PC-3 (cell line): ENCODE results near the gene ENAM. TPM values are rescaled to one million over a fixed set of nuclear protein-coding genes. Genes with fewer than 3 reads are reported as not detected.

Experiments
- ATAC-seq: fragments of 200-7000 bp; cut with Tn5 transposase; 2 replicates; pipeline ENCODE4 v1.9.1; 2020; ENCODE audit warnings: mild to moderate bottlenecking, moderate library complexity
- BruUV-seq: library from RNA; stranded (reverse); fragments of 400-500 nt; replicated peaks from 2 replicates; lab custom pipeline; 2021; lab: Mats Ljungman, UMichigan
- CTCF ChIA-PET: fragments of 300-600 bp; sonication (Branson Sonifier 250); formaldehyde crosslinking; loops from one replicate; lab custom pipeline; 2022; ENCODE audit warnings: antibody characterized with exemption; lab: Charles Lee
- POLR2A ChIA-PET: fragments of 300-600 bp; sonication (Branson Sonifier 250); formaldehyde crosslinking; loops from one replicate; lab custom pipeline; 2022; ENCODE audit warnings: antibody characterized with exemption; ENCODE audit not compliant: unreplicated experiment; lab: Charles Lee
- DNase-seq: peaks from one replicate; pipeline ENCODE4 v3.0.0-alpha.2; 2015
- H2AFZ ChIP-seq: fragments of 300-600 bp; sonication (generic); 2 replicates; pipeline ENCODE4 v1.6.0; 2016; ENCODE audit warnings: antibody characterized with exemption, low read length
- H3F3A ChIP-seq: fragments of 300-600 bp; sonication (generic); one replicate; pipeline ENCODE4 v1.6.0; 2017; ENCODE audit warnings: antibody characterized with exemption, low read length, control low read depth, mild to moderate bottlenecking; ENCODE audit not compliant: unreplicated experiment
- H3K27ac ChIP-seq: fragments of 300-600 bp; sonication (generic); 2 replicates; pipeline ENCODE4 v1.5.1; 2016; ENCODE audit warnings: mild to moderate bottlenecking, low read length
- H3K27me3 ChIP-seq: fragments of 300-600 bp; sonication (generic); 2 replicates; pipeline ENCODE4 v1.6.1; 2016; ENCODE audit warnings: low read length, mixed read lengths
- H3K36me3 ChIP-seq: fragments of 300-600 bp; sonication (generic); 2 replicates; pipeline ENCODE4 v1.6.1; 2016; ENCODE audit warnings: low read depth, mixed run types, low read length, mixed read lengths
- H3K4me1 ChIP-seq: fragments of 300-600 bp; sonication (generic); 2 replicates; pipeline ENCODE4 v1.5.1; 2016; ENCODE audit warnings: low read length; ENCODE audit not compliant: insufficient read depth
- H3K4me2 ChIP-seq: fragments of 300-600 bp; sonication (generic); 2 replicates; pipeline ENCODE4 v1.6.0; 2016; ENCODE audit warnings: low read length
- H3K4me3 ChIP-seq: fragments of 300-600 bp; sonication (generic); 2 replicates; pipeline ENCODE4 v1.5.1; 2016; ENCODE audit warnings: mild to moderate bottlenecking, low read length, mixed read lengths
- H3K79me2 ChIP-seq: fragments of 300-600 bp; sonication (generic); 2 replicates; pipeline ENCODE4 v1.6.1; 2017; ENCODE audit warnings: low read length, mixed read lengths
- H3K9ac ChIP-seq: fragments of 300-600 bp; sonication (generic); 2 replicates; pipeline ENCODE4 v1.6.0; 2016; ENCODE audit warnings: mild to moderate bottlenecking, low read length
- H3K9me2 ChIP-seq: fragments of 300-600 bp; sonication (generic); replicated peaks from 2 replicates; pipeline ENCODE4 v1.6.1; 2016; ENCODE audit warnings: mixed run types, low read length, mixed read lengths
- H3K9me3 ChIP-seq: fragments of 300-600 bp; sonication (generic); 2 replicates; pipeline ENCODE4 v1.6.1; 2016; ENCODE audit warnings: low read length, mixed read lengths
- H4K20me1 ChIP-seq: fragments of 300-600 bp; sonication (generic); 2 replicates; pipeline ENCODE4 v1.6.1; 2016; ENCODE audit warnings: low read length, mixed read lengths
- CTCF ChIP-seq: fragments of 300-600 bp; sonication (generic); conservative IDR thresholded peaks from 2 replicates; pipeline ENCODE4 v1.5.1; 2017; ENCODE audit warnings: antibody characterized with exemption, low read depth, mild to moderate bottlenecking, low read length
- EZH2 ChIP-seq: fragments of 300-600 bp; sonication (generic); IDR thresholded peaks from one replicate; pipeline ENCODE4 v1.6.1; 2017; ENCODE audit warnings: antibody characterized with exemption, mild to moderate bottlenecking, low read length; ENCODE audit not compliant: unreplicated experiment
- EZH2phosphoT487 ChIP-seq: fragments of 300-600 bp; sonication (generic); IDR thresholded peaks from 2 replicates; pipeline ENCODE4 v1.6.1; 2018; ENCODE audit warnings: mild to moderate bottlenecking, antibody characterized with exemption, low read length, borderline replicate concordance
- intact Hi-C: fragments of 100-400 bp; cut with micrococcal nuclease; formaldehyde crosslinking; loops from 2 replicates; pipeline ENCODE4 v1.9.0; 2023
- total RNA-seq: library from RNA; depleted of rRNA; stranded (reverse); fragments of >200 nt; gene quantifications from 2 replicates; pipeline ENCODE4 v1.2.3, GENCODE V29; 2014

Gene ENAM
- total RNA-seq, 1 experiment from 2014 or later, result not detected

- Histone ChIP-seq H3K9me2 (no peaks in the 10 kb centered on the region), H3K36me3 (no peaks in the 10 kb centered on the region), H3K4me1 (peaks cover 20% of the 10 kb centered on the region), H3K4me2 (no peak overlapping the region), H3K9me3 (no peaks in the 10 kb centered on the region), H4K20me1 (no peaks in the 10 kb centered on the region), H2AFZ (no peak overlapping the region), H3K4me3 (no peak overlapping the region), H3F3A (no peaks in the 10 kb centered on the region), H3K79me2 (no peaks in the 10 kb centered on the region), H3K9ac (no peak overlapping the region), H3K27me3 (no peaks in the 10 kb centered on the region), H3K27ac (no peak overlapping the region)
- no peak for TF ChIP-seq CTCF
- no peak for TF ChIP-seq EZH2
- TF ChIP-seq EZH2phosphoT487, result no peak
- ATAC-seq (no peak), DNase-seq (no peak)
- ChIA-PET CTCF (no interaction called here), POLR2A (no interaction called here)
- BruUV-seq, result no TSS peak
- intact Hi-C loops, result no loop called here
Measured at GRCh38 chr4:70674731-70675130, 46.2 kb downstream of the ENAM start.

GRCh38 chr4:70676554-70677090, 48.1 kb downstream of the ENAM start:
- CTCF ChIA-PET, result no interaction called here
- no peak overlapping the region for H3K9ac ChIP-seq
- BruUV-seq, result no TSS peak
- no peak overlapping the region for H3K4me3 ChIP-seq
- H3K4me1 ChIP-seq, result peaks cover 12% of the 10 kb centered on the region
- no peaks in the 10 kb centered on the region for H3K36me3 ChIP-seq
- no peaks in the 10 kb centered on the region for H3K9me3 ChIP-seq
- H4K20me1 ChIP-seq, result no peaks in the 10 kb centered on the region
- H3K9me2 ChIP-seq, result no peaks in the 10 kb centered on the region
- TF ChIP-seq EZH2 (no peak), CTCF (no peak), EZH2phosphoT487 (no peak)
- H2AFZ ChIP-seq, result peak overlapping the region; percentile 23; the same call in 1 of the 2 replicates
- intact Hi-C loops, result no loop called here
- POLR2A ChIA-PET, result no interaction called here
- ATAC-seq (no peak), DNase-seq (no peak)
- H3K27me3 ChIP-seq, result no peaks in the 10 kb centered on the region
- H3K27ac ChIP-seq, result no peak overlapping the region
- no peak overlapping the region for H3K4me2 ChIP-seq
- H3K79me2 ChIP-seq, result no peaks in the 10 kb centered on the region
- no peaks in the 10 kb centered on the region for H3F3A ChIP-seq

- Histone ChIP-seq H2AFZ (no peak overlapping the region), H3K9me3 (no peaks in the 10 kb centered on the region), H3K9ac (no peak overlapping the region), H3K9me2 (no peaks in the 10 kb centered on the region), H3K36me3 (no peaks in the 10 kb centered on the region), H3F3A (no peaks in the 10 kb centered on the region), H4K20me1 (no peaks in the 10 kb centered on the region), H3K79me2 (no peaks in the 10 kb centered on the region), H3K4me1 (peaks cover 12% of the 10 kb centered on the region), H3K4me3 (no peak overlapping the region), H3K4me2 (no peak overlapping the region), H3K27ac (no peak overlapping the region), H3K27me3 (no peaks in the 10 kb centered on the region)
- no peak for DNase-seq
- POLR2A ChIA-PET, result no interaction called here
- BruUV-seq, result no TSS peak
- ATAC-seq, result no peak
- CTCF ChIA-PET, result interaction anchor here (0.7 kb wide), 1 partner anchor 19 kb away, joined by 3 read pairs; no protein-coding TSS in a partner anchor
- intact Hi-C loops, result no loop called here
- no peak for TF ChIP-seq EZH2phosphoT487
- TF ChIP-seq CTCF, result no peak
- TF ChIP-seq EZH2, result no peak
Measured at GRCh38 chr4:70678383-70678999, 49.9 kb downstream of the ENAM start.
